Fibroblast of upper back skin (primary cell): ENCODE data around the gene MAP1LC3B2.
"Not testable (repeated sequence)": the region's sequence is repeated elsewhere in the genome, so short reads cannot be mapped to it uniquely, and the experiment has no call there.

Experiments used
- DNase-seq: peaks from one replicate; pipeline ENCODE4 v3.0.0-alpha.2; 2013

The MAP1LC3B2 gene

GRCh38 chr12:116561181-116561821 is 2.1 kb downstream of the MAP1LC3B2 start:
- DNase-seq: no peak

GRCh38 chr12:116562090-116562489 is 2.9 kb downstream of the MAP1LC3B2 start:
- DNase-seq: no peak

GRCh38 chr12:116563262-116563661 is 4.1 kb downstream of the MAP1LC3B2 start:
- no peak for DNase-seq

- DNase-seq: no peak
Measured at GRCh38 chr12:116564080-116564479, 4.9 kb downstream of the MAP1LC3B2 start.

GRCh38 chr12:116565221-116565620 is 6.0 kb downstream of the MAP1LC3B2 start:
- DNase-seq: not testable (repeated sequence)

- no peak for DNase-seq
Measured at GRCh38 chr12:116565963-116566362, 6.8 kb downstream of the MAP1LC3B2 start.

- DNase-seq: no peak
Measured at GRCh38 chr12:116568203-116568602, 9.0 kb downstream of the MAP1LC3B2 start.

- no peak for DNase-seq
Measured at GRCh38 chr12:116571089-116571488, 11.9 kb downstream of the MAP1LC3B2 start.

GRCh38 chr12:116573776-116574175 is 14.6 kb downstream of the MAP1LC3B2 start:
- DNase-seq: no peak

GRCh38 chr12:116575754-116576153 is 16.6 kb downstream of the MAP1LC3B2 start:
- not testable (repeated sequence) for DNase-seq

GRCh38 chr12:116577154-116577561 is 18.0 kb downstream of the MAP1LC3B2 start:
- no peak for DNase-seq

- DNase-seq: no peak
Measured at GRCh38 chr12:116578051-116578450, 18.9 kb downstream of the MAP1LC3B2 start.

GRCh38 chr12:116582610-116583009 is 23.4 kb downstream of the MAP1LC3B2 start:
- no peak for DNase-seq

GRCh38 chr12:116583129-116583694 is 24.0 kb downstream of the MAP1LC3B2 start:
- DNase-seq: no peak

GRCh38 chr12:116587270-116587669 is 28.1 kb downstream of the MAP1LC3B2 start:
- no peak for DNase-seq

GRCh38 chr12:116588390-116589028 is 29.3 kb downstream of the MAP1LC3B2 start:
- DNase-seq: no peak

- no peak for DNase-seq
Measured at GRCh38 chr12:116589581-116589980, 30.4 kb downstream of the MAP1LC3B2 start.

GRCh38 chr12:116590561-116590960 is 31.4 kb downstream of the MAP1LC3B2 start:
- DNase-seq: no peak

GRCh38 chr12:116591855-116592637 is 32.9 kb downstream of the MAP1LC3B2 start:
- no peak for DNase-seq

GRCh38 chr12:116592731-116593130 is 33.5 kb downstream of the MAP1LC3B2 start:
- DNase-seq: peak; percentile 56

- no peak for DNase-seq
Measured at GRCh38 chr12:116594325-116595038, 35.3 kb downstream of the MAP1LC3B2 start.

- peak; percentile 50 for DNase-seq
Measured at GRCh38 chr12:116595186-116595585, 36.0 kb downstream of the MAP1LC3B2 start.

- DNase-seq: no peak
Measured at GRCh38 chr12:116595672-116596071, 36.5 kb downstream of the MAP1LC3B2 start.
